Astrocyte (in vitro differentiated cells and primary cell): ENCODE results near the gene MLLT1.

ENCODE experiments used
- CTCF ChIP-seq: IDR thresholded peaks from 2 replicates; pipeline ENCODE4 v1.5.1; 2011; ENCODE audit warnings: low read depth, mild to moderate bottlenecking, inconsistent platforms, low read length, moderate library complexity; ENCODE audit not compliant: insufficient read depth
- EZH2 ChIP-seq: IDR thresholded peaks from 2 replicates; pipeline ENCODE4 v1.6.1; 2012; ENCODE audit warnings: mild to moderate bottlenecking, low read length, inconsistent platforms; ENCODE audit not compliant: insufficient read depth

- TF ChIP-seq EZH2: no peak
- no peak for TF ChIP-seq CTCF
These were observed 98.7 kb downstream of the MLLT1 start for GRCh38 chr19:6181119-6181518.
